Prostate gland (tissue), 2 donors: Measurements from ENCODE around the gene GNAI2. TPM values are rescaled to one million over a fixed set of nuclear protein-coding genes. Genes with fewer than 3 reads are reported as not detected.
A peak's percentile ranks its signal among the peaks of the same experiment; 100 is the strongest.

Experiments
- DNase-seq: peaks from one replicate; pipeline ENCODE4 v3.0.0-alpha.2; 2019; ENCODE audit warnings: low spot score
- H3K27ac ChIP-seq, 2 donors: fragments of 200-600 bp; sonication (generic); 2 replicates each; pipeline ENCODE4 v1.5.1; 2017 to 2019
- H3K27me3 ChIP-seq: fragments of 200-600 bp; sonication (generic); replicated peaks from 2 replicates; pipeline ENCODE4 v1.5.1; 2019; ENCODE audit not compliant: insufficient read depth
- H3K36me3 ChIP-seq, 2 donors: fragments of 200-600 bp; sonication (generic); 1 replicate in 1 of 2; 2 replicates in 1 of 2; pipeline versions ENCODE4 v1.5.1 to v1.8.1; 2017 to 2019
- H3K4me1 ChIP-seq: fragments of 200-600 bp; sonication (generic); replicated peaks from 2 replicates; pipeline ENCODE4 v1.5.1; 2019
- H3K4me3 ChIP-seq, 2 donors: fragments of 200-600 bp; sonication (generic); 2 replicates each; pipeline ENCODE4 v1.5.1; 2017 to 2019
- H3K9me3 ChIP-seq: fragments of 200-600 bp; sonication (generic); 2 replicates; pipeline ENCODE4 v1.5.1; 2017
- CTCF ChIP-seq, 4 experiments: fragments of 200-600 bp in 2 of 4; fragments of 450-650 bp in 2 of 4; sonication (generic) in 2 of 4; IDR thresholded peaks; 1 replicate in 3 of 4; 2 replicates in 1 of 4; pipeline ENCODE4 v1.5.1; 2016 to 2019; ENCODE audit warnings: antibody characterized with exemption in 4 of 4, mild to moderate bottlenecking in 2 of 4, moderate library complexity in 2 of 4
- POLR2A ChIP-seq: fragments of 450-650 bp; IDR thresholded peaks from one replicate; pipeline ENCODE4 v1.6.1; 2016; ENCODE audit warnings: antibody characterized with exemption, mild to moderate bottlenecking
- POLR2AphosphoS5 ChIP-seq: sonication (generic); formaldehyde crosslinking; IDR thresholded peaks from one replicate; pipeline ENCODE4 v1.6.1; 2017; ENCODE audit warnings: antibody characterized with exemption
- WGBS: methylation state at CpG from one replicate; pipeline ENCODE4 v1.1.5; 2018; 5-methylcytosine and 5-hydroxymethylcytosine counted together
- intact Hi-C: fragments of 100-400 bp; cut with DNase I; formaldehyde crosslinking; loops from one replicate; pipeline ENCODE4 v1.14.2; 2022
- total RNA-seq, 2 donors: library from RNA; depleted of rRNA; stranded (reverse); fragments of >200 nt; gene quantifications; one replicate each; pipeline ENCODE4 v1.1.0, GENCODE V29; 2016

GNAI2 gene
- total RNA-seq, 2 donors from 2014 or later, result 118 to 301 TPM

GRCh38 chr3:50203809-50204803, 31.9 kb upstream of the GNAI2 start:
- H3K27me3 ChIP-seq, result no peaks in the 10 kb centered on the region
- DNase-seq, result no peak

GRCh38 chr3:50204804-50205412, 31.1 kb upstream of the GNAI2 start, which contains the start of gene SLC38A3:
Gene SLC38A3, plus strand, starts transcription at chr3:50205271. Its CDS starts 8,929 bp downstream, at chr3:50214200.
- H3K4me1 ChIP-seq, result no peaks in the 10 kb centered on the region
- no peak within 1 kb of the TSS for H3K27ac ChIP-seq
- H3K36me3 ChIP-seq, result no peaks in the 10 kb centered on the region
- H3K27me3 ChIP-seq, result no peaks in the 10 kb centered on the region
- no peaks in the 10 kb centered on the region for H3K9me3 ChIP-seq
- no peak for DNase-seq
- TF ChIP-seq POLR2A (no peak), CTCF (IDR thresholded peaks at IDR 0.05) (no peak), POLR2AphosphoS5 (no peak)
- 7% methylated on average over 23 of the region's 41 CpGs for WGBS
- intact Hi-C loops, result no loop called here
- H3K4me3 ChIP-seq, result peak within 1 kb of the TSS; percentile 10 to 20

More at GRCh38 chr3:50203809-50204803, 31.9 kb upstream of the GNAI2 start:
- Histone ChIP-seq H3K9me3 (no peaks in the 10 kb centered on the region), H3K4me1 (no peaks in the 10 kb centered on the region), H3K27ac (no peak overlapping the region), H3K4me3 (no peak overlapping the region), H3K36me3 (no peaks in the 10 kb centered on the region)
- TF ChIP-seq CTCF (IDR thresholded peaks at IDR 0.05) (no peak), POLR2AphosphoS5 (no peak), POLR2A (no peak)
- WGBS, result 81% methylated on average over 12 of the region's 12 CpGs
- intact Hi-C loops, result no loop called here

GRCh38 chr3:50205413-50206276, 30.4 kb upstream of the GNAI2 start:
- Histone ChIP-seq H3K27me3 (no peaks in the 10 kb centered on the region), H3K9me3 (no peaks in the 10 kb centered on the region), H3K4me3 (peak overlapping the region; percentile 10 to 20), H3K36me3 (no peaks in the 10 kb centered on the region), H3K4me1 (no peaks in the 10 kb centered on the region), H3K27ac (no peak overlapping the region)
- WGBS, result 5% methylated on average over 52 of the region's 67 CpGs
- DNase-seq, result peak; percentile 32
- no peak for TF ChIP-seq CTCF (IDR thresholded peaks at IDR 0.05)
- no peak for TF ChIP-seq POLR2A
- no peak for TF ChIP-seq POLR2AphosphoS5
- intact Hi-C loops, result no loop called here

GRCh38 chr3:50207359-50208042, 28.5 kb upstream of the GNAI2 start:
- Histone ChIP-seq H3K4me3 (no peak overlapping the region), H3K9me3 (no peaks in the 10 kb centered on the region), H3K36me3 (no peaks in the 10 kb centered on the region), H3K27ac (no peak overlapping the region), H3K4me1 (no peaks in the 10 kb centered on the region), H3K27me3 (no peaks in the 10 kb centered on the region)
- WGBS, result 96% methylated on average over 17 of the region's 17 CpGs
- DNase-seq, result no peak
- intact Hi-C loops, result no loop called here
- TF ChIP-seq POLR2A, result no peak
- TF ChIP-seq CTCF (IDR thresholded peaks at IDR 0.05), result no peak
- no peak for TF ChIP-seq POLR2AphosphoS5
